DOHH2 (cell line): Measurements from ENCODE around the gene DLGAP1.

Experiments used
- H3F3A ChIP-seq: fragments of 200-600 bp; sonication (generic), shearing (Covaris generic); 2 replicates; pipeline ENCODE4 v1.6.0; 2016; ENCODE audit warnings: antibody characterized with exemption, mild to moderate bottlenecking; ENCODE audit not compliant: control insufficient read depth, insufficient read depth
- H3K27ac ChIP-seq: fragments of 200-600 bp; sonication (generic); 2 replicates; pipeline ENCODE4 v1.5.1; 2014; ENCODE audit warnings: low read depth, mild to moderate bottlenecking, low read length, moderate library complexity
- H3K27me3 ChIP-seq: fragments of 200-600 bp; sonication (generic); 2 replicates; pipeline ENCODE4 v1.6.1; 2014; ENCODE audit warnings: mild to moderate bottlenecking, low read length, mixed read lengths; ENCODE audit not compliant: control insufficient read depth
- H3K36me3 ChIP-seq: fragments of 200-600 bp; sonication (generic); 2 replicates; pipeline ENCODE4 v1.6.1; 2014; ENCODE audit warnings: mild to moderate bottlenecking, low read length, moderate library complexity, mixed read lengths; ENCODE audit not compliant: control insufficient read depth
- H3K4me1 ChIP-seq: fragments of 200-600 bp; sonication (generic); 2 replicates; pipeline ENCODE4 v1.6.1; 2014; ENCODE audit warnings: mild to moderate bottlenecking, low read length, mixed read lengths; ENCODE audit not compliant: control insufficient read depth
- H3K4me2 ChIP-seq: fragments of 200-600 bp; sonication (generic); 2 replicates; pipeline ENCODE4 v1.6.0; 2014; ENCODE audit warnings: mild to moderate bottlenecking, low read length, moderate library complexity
- H3K4me3 ChIP-seq: fragments of 200-600 bp; sonication (generic); 2 replicates; pipeline ENCODE4 v1.5.1; 2014; ENCODE audit warnings: mild to moderate bottlenecking, low read length, mixed read lengths
- H3K79me2 ChIP-seq: fragments of 200-600 bp; sonication (generic); 2 replicates; pipeline ENCODE4 v1.6.1; 2014; ENCODE audit warnings: mild to moderate bottlenecking, low read length, mixed read lengths; ENCODE audit not compliant: control insufficient read depth
- H3K9me2 ChIP-seq: fragments of 200-600 bp; sonication (generic); replicated peaks from 2 replicates; pipeline ENCODE4 v1.6.1; 2014; ENCODE audit warnings: mild to moderate bottlenecking, low read length, mixed read lengths; ENCODE audit not compliant: control insufficient read depth
- H3K9me3 ChIP-seq: fragments of 200-600 bp; sonication (generic); 2 replicates; pipeline ENCODE4 v1.6.1; 2014; ENCODE audit warnings: antibody characterized with exemption, low read length, mixed read lengths; ENCODE audit not compliant: control insufficient read depth, insufficient read depth
- H4K20me1 ChIP-seq: fragments of 200-600 bp; sonication (generic); 2 replicates; pipeline ENCODE4 v1.6.0; 2014; ENCODE audit warnings: low read depth, mild to moderate bottlenecking, antibody characterized with exemption, low read length, moderate library complexity; ENCODE audit not compliant: control insufficient read depth, insufficient read depth
- EZH2phosphoT487 ChIP-seq: fragments of 200-600 bp; sonication (generic); IDR thresholded peaks from 2 replicates; pipeline ENCODE4 v1.6.1; 2017; ENCODE audit warnings: borderline replicate concordance, mild to moderate bottlenecking, antibody characterized with exemption, low read length, moderate library complexity, mixed read lengths
- TF ChIP-seq, protein P1 (sequence below): fragments of 200-600 bp; sonication (generic); IDR thresholded peaks from one replicate; pipeline ENCODE4 v1.5.1; 2014; ENCODE audit warnings: antibody characterized with exemption, mild to moderate bottlenecking, low read depth, low read length; ENCODE audit not compliant: poor library complexity, severe bottlenecking

Gene DLGAP1

DNA sequence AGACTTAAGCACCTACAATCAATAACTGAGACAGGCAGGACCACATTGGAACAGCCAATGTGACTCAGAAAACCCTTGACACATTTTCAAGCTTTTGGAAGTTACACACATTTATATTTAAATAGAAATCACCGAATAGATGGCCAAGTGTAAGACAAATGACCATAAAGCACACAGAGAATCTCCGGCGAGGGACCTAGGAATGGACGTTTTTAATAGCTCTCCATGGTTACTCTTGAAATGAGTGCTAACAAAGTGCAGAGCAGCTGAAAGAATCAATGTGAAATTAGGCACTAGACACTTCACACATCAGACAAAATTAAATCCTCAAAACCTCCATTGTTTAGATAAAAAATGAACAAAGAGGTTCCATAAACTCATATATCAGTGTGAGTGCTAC, 376.9 kb downstream of the DLGAP1 start:
- Histone ChIP-seq H3K27ac (no peak overlapping the region), H3K36me3 (no peaks in the 10 kb centered on the region), H3K9me3 (no peaks in the 10 kb centered on the region), H3K4me2 (no peak overlapping the region), H3K4me1 (no peaks in the 10 kb centered on the region), H3K79me2 (no peaks in the 10 kb centered on the region), H3K4me3 (no peak overlapping the region), H3K9me2 (no peaks in the 10 kb centered on the region), H3K27me3 (no peaks in the 10 kb centered on the region), H3F3A (no peaks in the 10 kb centered on the region), H4K20me1 (no peaks in the 10 kb centered on the region)
- TF ChIP-seq, protein P1, sequence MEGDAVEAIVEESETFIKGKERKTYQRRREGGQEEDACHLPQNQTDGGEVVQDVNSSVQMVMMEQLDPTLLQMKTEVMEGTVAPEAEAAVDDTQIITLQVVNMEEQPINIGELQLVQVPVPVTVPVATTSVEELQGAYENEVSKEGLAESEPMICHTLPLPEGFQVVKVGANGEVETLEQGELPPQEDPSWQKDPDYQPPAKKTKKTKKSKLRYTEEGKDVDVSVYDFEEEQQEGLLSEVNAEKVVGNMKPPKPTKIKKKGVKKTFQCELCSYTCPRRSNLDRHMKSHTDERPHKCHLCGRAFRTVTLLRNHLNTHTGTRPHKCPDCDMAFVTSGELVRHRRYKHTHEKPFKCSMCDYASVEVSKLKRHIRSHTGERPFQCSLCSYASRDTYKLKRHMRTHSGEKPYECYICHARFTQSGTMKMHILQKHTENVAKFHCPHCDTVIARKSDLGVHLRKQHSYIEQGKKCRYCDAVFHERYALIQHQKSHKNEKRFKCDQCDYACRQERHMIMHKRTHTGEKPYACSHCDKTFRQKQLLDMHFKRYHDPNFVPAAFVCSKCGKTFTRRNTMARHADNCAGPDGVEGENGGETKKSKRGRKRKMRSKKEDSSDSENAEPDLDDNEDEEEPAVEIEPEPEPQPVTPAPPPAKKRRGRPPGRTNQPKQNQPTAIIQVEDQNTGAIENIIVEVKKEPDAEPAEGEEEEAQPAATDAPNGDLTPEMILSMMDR, result no peak
- no peak for TF ChIP-seq EZH2phosphoT487

DNA sequence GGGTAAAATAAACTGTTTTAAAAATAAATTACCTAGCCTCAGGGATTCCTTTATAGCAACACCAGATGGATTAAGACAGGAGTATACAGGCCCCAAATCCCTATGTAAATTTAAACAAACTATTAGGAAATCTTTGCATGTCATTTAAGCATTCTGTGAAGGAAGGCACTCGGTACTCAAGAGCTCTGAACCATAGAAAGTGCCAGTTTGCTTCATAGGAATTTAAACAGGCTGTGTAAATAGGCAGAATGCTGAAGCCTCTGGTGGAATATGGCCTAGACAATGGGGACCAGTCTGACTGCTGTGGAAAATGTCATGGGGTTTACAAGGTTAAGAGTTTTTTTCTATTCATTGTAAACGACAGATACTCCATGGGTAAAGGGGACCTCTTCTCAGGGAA, 377.4 kb downstream of the DLGAP1 start:
- Histone ChIP-seq H3K36me3 (no peaks in the 10 kb centered on the region), H3K4me2 (no peak overlapping the region), H3F3A (no peaks in the 10 kb centered on the region), H4K20me1 (no peaks in the 10 kb centered on the region), H3K4me1 (no peaks in the 10 kb centered on the region), H3K27me3 (no peaks in the 10 kb centered on the region), H3K9me2 (no peaks in the 10 kb centered on the region), H3K27ac (no peak overlapping the region), H3K79me2 (no peaks in the 10 kb centered on the region), H3K9me3 (no peaks in the 10 kb centered on the region), H3K4me3 (no peak overlapping the region)
- TF ChIP-seq EZH2phosphoT487, result no peak
- TF ChIP-seq, protein P1, result no peak

DNA sequence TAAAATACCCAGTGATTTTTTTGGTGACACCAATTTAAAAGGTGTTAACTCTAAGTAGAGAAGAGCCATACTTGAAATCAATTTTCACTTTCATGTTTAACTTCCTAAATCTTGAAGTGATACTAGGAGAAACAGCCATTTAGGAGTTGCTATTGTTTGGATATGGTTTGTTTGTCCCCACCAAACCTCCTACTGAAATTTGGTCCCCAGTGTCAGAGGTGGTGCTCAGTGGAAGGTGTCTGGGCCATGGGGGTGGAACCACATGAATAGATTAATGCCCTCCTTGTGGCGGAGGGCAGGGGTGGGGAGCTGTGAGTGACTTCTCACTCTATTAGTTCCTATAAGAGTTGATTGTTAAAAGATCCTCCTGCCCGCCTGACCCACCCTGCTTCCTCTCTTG, 377.9 kb downstream of the DLGAP1 start:
- Histone ChIP-seq H3K9me3 (no peaks in the 10 kb centered on the region), H3K9me2 (no peaks in the 10 kb centered on the region)

More for the DNA sequence above, 377.9 kb downstream of the DLGAP1 start:
- Histone ChIP-seq H3K27ac (no peak overlapping the region), H3K36me3 (no peaks in the 10 kb centered on the region), H3K4me2 (no peak overlapping the region), H3K79me2 (no peaks in the 10 kb centered on the region), H4K20me1 (no peaks in the 10 kb centered on the region), H3K4me3 (no peak overlapping the region), H3K4me1 (no peaks in the 10 kb centered on the region), H3F3A (no peaks in the 10 kb centered on the region), H3K27me3 (no peaks in the 10 kb centered on the region)
- no peak for TF ChIP-seq EZH2phosphoT487
- TF ChIP-seq, protein P1, result no peak
